Vagina (tissue), 2 donors: ENCODE measurements around the gene TMEM11.

ENCODE experiments used
- CTCF ChIP-seq, 3 experiments: fragments of 450-650 bp in 2 of 3; fragments of 200-600 bp in 1 of 3; sonication (generic) in 1 of 3; IDR thresholded peaks; one replicate each; pipeline ENCODE4 v1.5.1; 2017 to 2019; ENCODE audit warnings: antibody characterized with exemption in 3 of 3, mild to moderate bottlenecking in 2 of 3, moderate library complexity in 2 of 3
- POLR2AphosphoS5 ChIP-seq, 2 donors: sonication (generic); formaldehyde crosslinking; IDR thresholded peaks; one replicate each; pipeline ENCODE4 v1.9.0; 2017; ENCODE audit warnings: antibody characterized with exemption in 2 of 2, mild to moderate bottlenecking in 2 of 2, low read depth in 1 of 2; ENCODE audit not compliant: insufficient read depth in 1 of 2

GRCh38 chr17:21167303-21167702 lies 46.7 kb downstream of the TMEM11 start:
- TF ChIP-seq POLR2AphosphoS5 (IDR thresholded peaks at IDR 0.05; ENCODE audit: insufficient read depth in 1 of 2, low read depth in 1 of 2) = no peak
- no peak for TF ChIP-seq CTCF (IDR thresholded peaks at IDR 0.05)
